Measurements from ENCODE around the gene ID2.

ID2 gene

DNA sequence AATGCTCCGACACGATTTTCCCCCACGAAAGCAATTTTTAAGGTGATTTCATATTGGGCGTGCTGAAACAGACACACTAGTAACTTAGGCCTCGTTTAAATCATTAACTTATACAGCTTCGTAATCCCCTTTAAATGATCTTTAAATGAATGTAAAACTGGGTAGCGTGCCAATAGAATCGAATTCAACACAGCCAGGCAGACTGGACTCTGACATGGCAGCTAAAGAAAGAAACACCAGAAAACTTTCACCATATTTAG, 2.4 kb upstream of the ID2 start:
- peak overlapping the region; percentile 97 for H3K27ac ChIP-seq (ENCODE audit: extremely low read depth, low read depth, low read length)
- H3K4me3 ChIP-seq (ENCODE audit: low read depth, low read length) = peak overlapping the region; percentile 53
- CTCF ChIA-PET = interaction anchor here (0.8 kb wide), 1 partner anchor 87 kb away, joined by 3 read pairs; no protein-coding TSS in a partner anchor
- POLR2A ChIA-PET = interaction anchor here (0.7 to 1.4 kb wide), 2 partner anchors 10 to 125 kb away, joined by 3 to 4 read pairs; no protein-coding TSS in a partner anchor
- H3K9me3 ChIP-seq (ENCODE audit: control insufficient read depth, insufficient read depth, low read depth, low read length) = no peaks in the 10 kb centered on the region
- peaks cover 5% of the 10 kb centered on the region for H3K4me1 ChIP-seq (ENCODE audit: control insufficient read depth, insufficient read depth, low read length)
- H3K36me3 ChIP-seq (ENCODE audit: control insufficient read depth in 2 of 2, insufficient read depth in 1 of 2, low read length in 2 of 2) = peaks cover 0 to 18% of the 10 kb centered on the region in 2 experiments; a peak in 1 of 3 replicates
- TF ChIP-seq ZNF664 (tag by site-specific recombination; IDR thresholded peaks at IDR 0.05) (0 out of 2 replicates have a peak, but pooled peaks have one; percentile 30), ZNF366 (tag by site-specific recombination; conservative IDR thresholded peaks at IDR 0.05) (0 out of 2 replicates have a peak, but pooled peaks have one; percentile 5), ZNF2 (tag by site-specific recombination; IDR thresholded peaks at IDR 0.05) (0 out of 2 replicates have a peak, but pooled peaks have one; percentile 8)
- TF ChIP-seq, protein P1, sequence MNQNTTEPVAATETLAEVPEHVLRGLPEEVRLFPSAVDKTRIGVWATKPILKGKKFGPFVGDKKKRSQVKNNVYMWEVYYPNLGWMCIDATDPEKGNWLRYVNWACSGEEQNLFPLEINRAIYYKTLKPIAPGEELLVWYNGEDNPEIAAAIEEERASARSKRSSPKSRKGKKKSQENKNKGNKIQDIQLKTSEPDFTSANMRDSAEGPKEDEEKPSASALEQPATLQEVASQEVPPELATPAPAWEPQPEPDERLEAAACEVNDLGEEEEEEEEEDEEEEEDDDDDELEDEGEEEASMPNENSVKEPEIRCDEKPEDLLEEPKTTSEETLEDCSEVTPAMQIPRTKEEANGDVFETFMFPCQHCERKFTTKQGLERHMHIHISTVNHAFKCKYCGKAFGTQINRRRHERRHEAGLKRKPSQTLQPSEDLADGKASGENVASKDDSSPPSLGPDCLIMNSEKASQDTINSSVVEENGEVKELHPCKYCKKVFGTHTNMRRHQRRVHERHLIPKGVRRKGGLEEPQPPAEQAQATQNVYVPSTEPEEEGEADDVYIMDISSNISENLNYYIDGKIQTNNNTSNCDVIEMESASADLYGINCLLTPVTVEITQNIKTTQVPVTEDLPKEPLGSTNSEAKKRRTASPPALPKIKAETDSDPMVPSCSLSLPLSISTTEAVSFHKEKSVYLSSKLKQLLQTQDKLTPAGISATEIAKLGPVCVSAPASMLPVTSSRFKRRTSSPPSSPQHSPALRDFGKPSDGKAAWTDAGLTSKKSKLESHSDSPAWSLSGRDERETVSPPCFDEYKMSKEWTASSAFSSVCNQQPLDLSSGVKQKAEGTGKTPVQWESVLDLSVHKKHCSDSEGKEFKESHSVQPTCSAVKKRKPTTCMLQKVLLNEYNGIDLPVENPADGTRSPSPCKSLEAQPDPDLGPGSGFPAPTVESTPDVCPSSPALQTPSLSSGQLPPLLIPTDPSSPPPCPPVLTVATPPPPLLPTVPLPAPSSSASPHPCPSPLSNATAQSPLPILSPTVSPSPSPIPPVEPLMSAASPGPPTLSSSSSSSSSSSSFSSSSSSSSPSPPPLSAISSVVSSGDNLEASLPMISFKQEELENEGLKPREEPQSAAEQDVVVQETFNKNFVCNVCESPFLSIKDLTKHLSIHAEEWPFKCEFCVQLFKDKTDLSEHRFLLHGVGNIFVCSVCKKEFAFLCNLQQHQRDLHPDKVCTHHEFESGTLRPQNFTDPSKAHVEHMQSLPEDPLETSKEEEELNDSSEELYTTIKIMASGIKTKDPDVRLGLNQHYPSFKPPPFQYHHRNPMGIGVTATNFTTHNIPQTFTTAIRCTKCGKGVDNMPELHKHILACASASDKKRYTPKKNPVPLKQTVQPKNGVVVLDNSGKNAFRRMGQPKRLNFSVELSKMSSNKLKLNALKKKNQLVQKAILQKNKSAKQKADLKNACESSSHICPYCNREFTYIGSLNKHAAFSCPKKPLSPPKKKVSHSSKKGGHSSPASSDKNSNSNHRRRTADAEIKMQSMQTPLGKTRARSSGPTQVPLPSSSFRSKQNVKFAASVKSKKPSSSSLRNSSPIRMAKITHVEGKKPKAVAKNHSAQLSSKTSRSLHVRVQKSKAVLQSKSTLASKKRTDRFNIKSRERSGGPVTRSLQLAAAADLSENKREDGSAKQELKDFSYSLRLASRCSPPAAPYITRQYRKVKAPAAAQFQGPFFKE (tag by site-specific recombination; IDR thresholded peaks at IDR 0.05; ENCODE audit: borderline replicate concordance) = no peak

DNA sequence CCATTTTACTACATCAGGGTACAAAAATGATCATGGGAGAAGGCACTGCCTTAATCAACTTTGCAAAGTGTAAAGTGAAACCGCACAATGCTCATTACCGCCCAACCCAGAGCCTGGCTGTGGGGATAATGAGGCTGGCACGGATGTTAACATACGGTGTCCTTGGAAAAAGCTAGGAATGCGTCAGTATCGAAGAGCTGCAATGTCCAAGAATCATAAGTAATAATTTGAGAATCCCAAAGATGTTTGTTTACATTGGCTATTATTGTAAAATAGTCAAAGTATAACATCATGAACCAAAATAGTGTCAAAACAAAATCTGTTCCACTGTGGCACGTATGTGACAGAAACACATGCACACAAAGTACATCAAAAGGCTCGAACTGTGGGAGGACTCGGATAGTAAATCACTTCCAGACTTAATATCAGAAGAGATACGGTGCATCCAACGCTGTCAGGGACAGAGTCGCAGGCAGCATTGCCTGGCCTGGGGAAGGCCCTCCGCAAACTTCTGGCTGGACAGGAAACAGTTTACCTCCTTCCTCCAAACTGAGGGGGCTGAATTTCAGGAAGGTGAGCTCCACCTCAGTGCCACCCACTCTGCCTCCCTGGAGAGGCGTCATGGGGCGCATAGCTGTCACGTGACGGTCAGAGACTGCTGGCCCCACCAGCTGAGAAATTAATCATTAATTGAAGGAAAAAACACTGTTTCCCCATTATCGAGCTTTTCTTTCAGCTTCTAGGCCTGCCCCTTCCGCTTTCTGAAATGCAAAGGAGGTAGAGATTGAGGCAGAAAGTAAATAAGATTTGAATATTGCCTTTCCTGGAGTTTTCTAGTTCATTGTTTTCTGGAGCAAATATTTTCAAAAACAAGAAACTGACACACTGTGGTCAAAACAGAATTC, 1.8 kb upstream of the ID2 start:
- peaks cover 0 to 18% of the 10 kb centered on the region in 2 experiments; a peak in 1 of 3 replicates for H3K36me3 ChIP-seq (ENCODE audit: control insufficient read depth in 2 of 2, insufficient read depth in 1 of 2, low read length in 2 of 2)
- H3K4me3 ChIP-seq (ENCODE audit: low read depth, low read length) = no peak overlapping the region; the same call in 1 of the 2 replicates
- H3K4me1 ChIP-seq (ENCODE audit: control insufficient read depth, insufficient read depth, low read length) = peaks cover 8% of the 10 kb centered on the region
- CTCF ChIA-PET = interaction anchor here (0.6 to 1.2 kb wide), 5 partner anchors 13 to 1583 kb away, joined by 3 to 5 read pairs (median 4); no protein-coding TSS in a partner anchor
- no peaks in the 10 kb centered on the region for H3K9me3 ChIP-seq (ENCODE audit: control insufficient read depth, insufficient read depth, low read depth, low read length)
- H3K27ac ChIP-seq (ENCODE audit: extremely low read depth, low read depth, low read length) = peak overlapping the region; percentile 97
- POLR2A ChIA-PET = interaction anchor here (0.6 to 2.9 kb wide), 8 partner anchors 75 to 510 kb away, joined by 3 to 21 read pairs (median 4); no protein-coding TSS in a partner anchor
- TF ChIP-seq KLF16 (tag by site-specific recombination; IDR thresholded peaks at IDR 0.05) (no peak), ZNF629 (tag by site-specific recombination; IDR thresholded peaks at IDR 0.05) (no peak), ZBTB7A (tag by site-specific recombination; IDR thresholded peaks at IDR 0.05; ENCODE audit: low read depth) (no peak), ZSCAN5A (tag by site-specific recombination; IDR thresholded peaks at IDR 0.05) (no peak), ZNF354C (tag by site-specific recombination; IDR thresholded peaks at IDR 0.05; ENCODE audit: borderline replicate concordance, low read depth) (no peak), ZNF214 (tag by site-specific recombination; IDR thresholded peaks at IDR 0.05; ENCODE audit: borderline replicate concordance) (no peak), ZFP3 (tag by site-specific recombination; IDR thresholded peaks at IDR 0.05; ENCODE audit: low read depth) (no peak), PATZ1 (tag by site-specific recombination; IDR thresholded peaks at IDR 0.05) (peak; percentile 44; the same call in 1 of the 2 replicates), GFI1B (tag by site-specific recombination; IDR thresholded peaks at IDR 0.05) (no peak), ZNF366 (tag by site-specific recombination; conservative IDR thresholded peaks at IDR 0.05) (no peak), ZNF16 (tag by site-specific recombination; IDR thresholded peaks at IDR 0.05; ENCODE audit: low read depth) (no peak), ZNF571 (tag by site-specific recombination; IDR thresholded peaks at IDR 0.05) (no peak), YY1 (tag by site-specific recombination; IDR thresholded peaks at IDR 0.05) (no peak), ZNF549 (tag by site-specific recombination; IDR thresholded peaks at IDR 0.05) (no peak)
- TF ChIP-seq, protein P2, sequence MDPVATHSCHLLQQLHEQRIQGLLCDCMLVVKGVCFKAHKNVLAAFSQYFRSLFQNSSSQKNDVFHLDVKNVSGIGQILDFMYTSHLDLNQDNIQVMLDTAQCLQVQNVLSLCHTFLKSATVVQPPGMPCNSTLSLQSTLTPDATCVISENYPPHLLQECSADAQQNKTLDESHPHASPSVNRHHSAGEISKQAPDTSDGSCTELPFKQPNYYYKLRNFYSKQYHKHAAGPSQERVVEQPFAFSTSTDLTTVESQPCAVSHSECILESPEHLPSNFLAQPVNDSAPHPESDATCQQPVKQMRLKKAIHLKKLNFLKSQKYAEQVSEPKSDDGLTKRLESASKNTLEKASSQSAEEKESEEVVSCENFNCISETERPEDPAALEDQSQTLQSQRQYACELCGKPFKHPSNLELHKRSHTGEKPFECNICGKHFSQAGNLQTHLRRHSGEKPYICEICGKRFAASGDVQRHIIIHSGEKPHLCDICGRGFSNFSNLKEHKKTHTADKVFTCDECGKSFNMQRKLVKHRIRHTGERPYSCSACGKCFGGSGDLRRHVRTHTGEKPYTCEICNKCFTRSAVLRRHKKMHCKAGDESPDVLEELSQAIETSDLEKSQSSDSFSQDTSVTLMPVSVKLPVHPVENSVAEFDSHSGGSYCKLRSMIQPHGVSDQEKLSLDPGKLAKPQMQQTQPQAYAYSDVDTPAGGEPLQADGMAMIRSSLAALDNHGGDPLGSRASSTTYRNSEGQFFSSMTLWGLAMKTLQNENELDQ (tag by site-specific recombination; IDR thresholded peaks at IDR 0.05; ENCODE audit: low read depth) = no peak
- TF ChIP-seq, protein P3, sequence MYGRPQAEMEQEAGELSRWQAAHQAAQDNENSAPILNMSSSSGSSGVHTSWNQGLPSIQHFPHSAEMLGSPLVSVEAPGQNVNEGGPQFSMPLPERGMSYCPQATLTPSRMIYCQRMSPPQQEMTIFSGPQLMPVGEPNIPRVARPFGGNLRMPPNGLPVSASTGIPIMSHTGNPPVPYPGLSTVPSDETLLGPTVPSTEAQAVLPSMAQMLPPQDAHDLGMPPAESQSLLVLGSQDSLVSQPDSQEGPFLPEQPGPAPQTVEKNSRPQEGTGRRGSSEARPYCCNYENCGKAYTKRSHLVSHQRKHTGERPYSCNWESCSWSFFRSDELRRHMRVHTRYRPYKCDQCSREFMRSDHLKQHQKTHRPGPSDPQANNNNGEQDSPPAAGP (tag by site-specific recombination; IDR thresholded peaks at IDR 0.05) = no peak
